Prostate gland (tissue), 2 donors: ENCODE results near the gene SMIM29. TPM values are rescaled to one million over a fixed set of nuclear protein-coding genes. Genes with fewer than 3 reads are reported as not detected.

ENCODE experiments used
- DNase-seq: peaks from one replicate; pipeline ENCODE4 v3.0.0-alpha.2; 2019; ENCODE audit warnings: low spot score
- H3K27ac ChIP-seq, 2 donors: fragments of 200-600 bp; sonication (generic); 2 replicates each; pipeline ENCODE4 v1.5.1; 2017 to 2019
- H3K27me3 ChIP-seq: fragments of 200-600 bp; sonication (generic); replicated peaks from 2 replicates; pipeline ENCODE4 v1.5.1; 2019; ENCODE audit not compliant: insufficient read depth
- H3K36me3 ChIP-seq, 2 donors: fragments of 200-600 bp; sonication (generic); 1 replicate in 1 of 2; 2 replicates in 1 of 2; pipeline versions ENCODE4 v1.5.1 to v1.8.1; 2017 to 2019
- H3K4me1 ChIP-seq: fragments of 200-600 bp; sonication (generic); replicated peaks from 2 replicates; pipeline ENCODE4 v1.5.1; 2019
- H3K4me3 ChIP-seq, 2 donors: fragments of 200-600 bp; sonication (generic); 2 replicates each; pipeline ENCODE4 v1.5.1; 2017 to 2019
- H3K9me3 ChIP-seq: fragments of 200-600 bp; sonication (generic); 2 replicates; pipeline ENCODE4 v1.5.1; 2017
- POLR2A ChIP-seq: fragments of 450-650 bp; IDR thresholded peaks from one replicate; pipeline ENCODE4 v1.6.1; 2016; ENCODE audit warnings: antibody characterized with exemption, mild to moderate bottlenecking
- POLR2AphosphoS5 ChIP-seq: sonication (generic); formaldehyde crosslinking; IDR thresholded peaks from one replicate; pipeline ENCODE4 v1.6.1; 2017; ENCODE audit warnings: antibody characterized with exemption
- WGBS: methylation state at CpG from one replicate; pipeline ENCODE4 v1.1.5; 2018; 5-methylcytosine and 5-hydroxymethylcytosine counted together
- intact Hi-C: fragments of 100-400 bp; cut with DNase I; formaldehyde crosslinking; loops from one replicate; pipeline ENCODE4 v1.14.2; 2022
- total RNA-seq, 2 donors: library from RNA; depleted of rRNA; stranded (reverse); fragments of >200 nt; gene quantifications; one replicate each; pipeline ENCODE4 v1.1.0, GENCODE V29; 2016
- TF ChIP-seq, protein P1 (sequence below), 4 experiments: fragments of 200-600 bp in 2 of 4; fragments of 450-650 bp in 2 of 4; sonication (generic) in 2 of 4; IDR thresholded peaks; 1 replicate in 3 of 4; 2 replicates in 1 of 4; pipeline ENCODE4 v1.5.1; 2016 to 2019; ENCODE audit warnings: antibody characterized with exemption in 4 of 4, mild to moderate bottlenecking in 2 of 4, moderate library complexity in 2 of 4

The SMIM29 gene
- total RNA-seq, 2 donors from 2014 or later: 25.9 to 41.6 TPM

DNA sequence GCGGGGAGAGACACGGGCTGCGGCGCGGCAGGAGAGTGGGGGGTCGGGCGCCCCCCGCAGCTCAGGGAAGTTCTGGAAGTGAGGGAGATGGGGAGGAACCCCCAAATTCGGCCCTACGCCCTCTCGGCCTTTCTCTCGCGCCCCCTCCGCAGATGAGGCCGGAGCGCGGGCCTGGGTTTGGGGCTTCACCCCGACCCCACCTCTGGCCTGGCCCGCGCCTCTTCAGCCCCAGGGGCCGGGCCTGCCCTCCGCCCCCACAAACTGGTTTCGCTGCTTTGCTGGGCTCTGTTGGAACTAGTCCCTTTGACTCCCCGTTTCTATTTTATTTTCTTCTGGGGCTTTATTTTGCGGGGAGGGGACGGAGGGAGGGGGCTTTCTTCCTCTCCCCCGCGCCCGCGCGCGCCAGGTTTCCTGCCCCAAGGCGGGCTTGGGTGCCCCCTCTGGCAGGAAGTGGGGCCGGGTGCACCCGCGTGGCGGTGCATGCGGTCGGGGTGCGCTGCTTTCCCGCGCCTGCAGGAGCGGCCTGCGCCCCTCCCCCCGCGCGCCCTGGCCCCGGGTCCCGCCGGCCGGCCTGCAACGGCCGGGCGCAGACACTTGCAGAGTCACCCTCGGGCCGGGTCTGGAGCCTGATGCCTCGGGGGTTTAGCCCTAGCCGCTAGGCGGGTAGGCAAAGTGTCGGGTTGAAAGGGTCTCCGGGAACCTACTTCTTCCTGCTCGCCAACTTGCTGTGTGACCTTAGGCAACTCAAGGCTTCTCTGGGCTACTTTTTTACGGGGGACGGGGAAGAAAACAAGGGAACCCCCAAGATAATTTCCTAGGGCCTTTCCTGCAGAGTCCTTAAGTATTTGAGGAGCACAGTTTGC lies 10.9 kb downstream of the SMIM29 start:
- no peaks in the 10 kb centered on the region for H3K27me3 ChIP-seq
- H3K27ac ChIP-seq: peak overlapping the region; percentile 56 to 71
- H3K9me3 ChIP-seq: no peaks in the 10 kb centered on the region
- DNase-seq: no peak
- H3K36me3 ChIP-seq: peaks cover 0 to 7% of the 10 kb centered on the region in 2 donors
- 10% methylated on average over 57 of the region's 64 CpGs for WGBS
- TF ChIP-seq POLR2AphosphoS5: no peak
- TF ChIP-seq, protein P1, sequence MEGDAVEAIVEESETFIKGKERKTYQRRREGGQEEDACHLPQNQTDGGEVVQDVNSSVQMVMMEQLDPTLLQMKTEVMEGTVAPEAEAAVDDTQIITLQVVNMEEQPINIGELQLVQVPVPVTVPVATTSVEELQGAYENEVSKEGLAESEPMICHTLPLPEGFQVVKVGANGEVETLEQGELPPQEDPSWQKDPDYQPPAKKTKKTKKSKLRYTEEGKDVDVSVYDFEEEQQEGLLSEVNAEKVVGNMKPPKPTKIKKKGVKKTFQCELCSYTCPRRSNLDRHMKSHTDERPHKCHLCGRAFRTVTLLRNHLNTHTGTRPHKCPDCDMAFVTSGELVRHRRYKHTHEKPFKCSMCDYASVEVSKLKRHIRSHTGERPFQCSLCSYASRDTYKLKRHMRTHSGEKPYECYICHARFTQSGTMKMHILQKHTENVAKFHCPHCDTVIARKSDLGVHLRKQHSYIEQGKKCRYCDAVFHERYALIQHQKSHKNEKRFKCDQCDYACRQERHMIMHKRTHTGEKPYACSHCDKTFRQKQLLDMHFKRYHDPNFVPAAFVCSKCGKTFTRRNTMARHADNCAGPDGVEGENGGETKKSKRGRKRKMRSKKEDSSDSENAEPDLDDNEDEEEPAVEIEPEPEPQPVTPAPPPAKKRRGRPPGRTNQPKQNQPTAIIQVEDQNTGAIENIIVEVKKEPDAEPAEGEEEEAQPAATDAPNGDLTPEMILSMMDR (IDR thresholded peaks at IDR 0.05): peak in 2 of 4 experiments; percentile 45 to 62
- no peak for TF ChIP-seq POLR2A
- peak overlapping the region; percentile 50 to 55 for H3K4me3 ChIP-seq
- intact Hi-C loops: no loop called here
- no peaks in the 10 kb centered on the region for H3K4me1 ChIP-seq

GRCh38 chr6:34237316-34237721 lies 11.5 kb downstream of the SMIM29 start:
- no peak for DNase-seq
- Histone ChIP-seq H3K9me3 (no peaks in the 10 kb centered on the region), H3K36me3 (peaks cover 0 to 7% of the 10 kb centered on the region in 2 donors), H3K4me1 (no peaks in the 10 kb centered on the region), H3K4me3 (peak overlapping the region; percentile 50 to 72), H3K27ac (peak overlapping the region; percentile 87 to 91), H3K27me3 (no peaks in the 10 kb centered on the region)
- intact Hi-C loops: no loop called here
- TF ChIP-seq POLR2AphosphoS5: no peak
- no peak for TF ChIP-seq POLR2A
- TF ChIP-seq, protein P1 (IDR thresholded peaks at IDR 0.05): no peak
- no CpG with 5 or more reads among the region's 78 CpGs for WGBS

DNA sequence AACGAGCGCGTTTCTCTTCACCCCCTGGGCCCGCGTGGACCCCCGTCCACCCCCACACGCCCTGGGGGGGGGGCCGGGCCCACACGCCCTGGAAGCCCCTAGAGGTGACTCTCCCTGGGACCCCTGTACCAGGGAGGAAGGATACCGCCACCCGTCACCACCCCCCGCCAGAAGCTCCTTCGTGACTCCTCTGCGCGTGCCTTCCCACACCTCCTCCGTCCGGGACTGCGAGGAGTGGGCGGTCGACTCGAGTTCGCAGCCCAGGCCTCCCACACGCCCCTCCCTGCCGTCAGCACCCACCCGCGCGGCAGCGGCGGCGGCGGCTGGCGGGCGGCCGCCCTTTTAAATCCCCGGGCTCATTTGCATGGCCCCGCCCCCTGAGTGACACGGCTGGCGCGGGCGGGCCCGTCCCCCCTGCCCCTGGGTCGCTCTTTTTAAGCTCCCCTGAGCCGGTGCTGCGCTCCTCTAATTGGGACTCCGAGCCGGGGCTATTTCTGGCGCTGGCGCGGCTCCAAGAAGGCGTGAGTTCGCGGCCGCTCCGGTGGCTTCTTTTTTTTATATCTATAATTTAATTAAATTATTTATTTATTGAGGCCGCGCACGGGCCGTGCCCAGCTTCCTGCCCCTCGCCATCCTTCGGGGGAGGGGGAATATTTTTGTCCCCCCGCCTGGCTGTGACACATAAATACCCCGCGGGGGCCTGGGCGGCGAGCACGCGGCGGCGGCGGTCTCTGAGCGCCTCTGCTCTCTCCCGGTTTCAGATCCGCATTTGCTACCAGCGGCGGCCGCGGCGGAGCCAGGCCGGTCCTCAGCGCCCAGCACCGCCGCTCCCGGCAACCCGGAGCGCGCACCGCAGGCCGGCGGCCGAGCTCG lies 12.1 kb downstream of the SMIM29 start, which contains the start of gene HMGA1:
HMGA1 (plus strand) TSS at position 431 of the 873 bp plus-strand sequence. CDS start 3,908 bp downstream, outside the sequence.
- TF ChIP-seq POLR2A (peak; percentile 98), POLR2AphosphoS5 (peak; percentile 74)
- TF ChIP-seq, protein P1 (IDR thresholded peaks at IDR 0.05): peak in 1 of 4 experiments; percentile 22
- Histone ChIP-seq H3K4me1 (no peaks in the 10 kb centered on the region), H3K27me3 (no peaks in the 10 kb centered on the region), H3K4me3 (peak within 1 kb of the TSS; percentile 50 to 72), H3K36me3 (peaks cover 0 to 6% of the 10 kb centered on the region in 2 donors), H3K9me3 (no peaks in the 10 kb centered on the region), H3K27ac (peak within 1 kb of the TSS; percentile 87 to 91)
- WGBS: 2% methylated on average over 89 of the region's 91 CpGs
- intact Hi-C loops: no loop called here
- DNase-seq: peak; percentile 88

GRCh38 chr6:34236131-34236442 lies 12.7 kb downstream of the SMIM29 start:
- H3K27ac ChIP-seq: peak overlapping the region; percentile 87 to 91
- H3K4me3 ChIP-seq: peak overlapping the region; percentile 50 to 72
- TF ChIP-seq, protein P1 (IDR thresholded peaks at IDR 0.05): no peak
- TF ChIP-seq POLR2AphosphoS5 (no peak), POLR2A (no peak)
- no peaks in the 10 kb centered on the region for H3K4me1 ChIP-seq
- no peaks in the 10 kb centered on the region for H3K9me3 ChIP-seq
- WGBS: 27% methylated on average over 13 of the region's 13 CpGs
- intact Hi-C loops: no loop called here
- H3K27me3 ChIP-seq: no peaks in the 10 kb centered on the region
- no peaks in the 10 kb centered on the region for H3K36me3 ChIP-seq
- peak; percentile 33 for DNase-seq
